GM21447 (cell line): Measurements from ENCODE around the gene VWF.
A peak's percentile ranks its signal among the peaks of the same experiment; 100 is the strongest.
"Not testable (repeated sequence)": the region's sequence is repeated elsewhere in the genome, so short reads cannot be mapped to it uniquely, and the experiment has no call there.

Experiments used
- ATAC-seq: cut with Tn5 transposase; IDR thresholded peaks from one replicate; pipeline ENCODE4 v1.9.1; 2021; ENCODE audit not compliant: unreplicated experiment

The VWF gene

GRCh38 chr12:6124411-6125309 is at the start of gene VWF:
Gene VWF (minus strand): TSS chr12:6124670. CDS start chr12:6123196, 1,474 bp downstream.
- no peak for ATAC-seq

GRCh38 chr12:6172862-6173261 is 48.4 kb upstream of the VWF start:
- ATAC-seq: no peak

GRCh38 chr12:6172086-6172485 is 47.6 kb upstream of the VWF start:
- ATAC-seq: no peak

GRCh38 chr12:6171409-6172015 is 47.0 kb upstream of the VWF start:
- no peak for ATAC-seq

GRCh38 chr12:6167327-6168280 is 43.1 kb upstream of the VWF start:
- ATAC-seq: peak; percentile 82

GRCh38 chr12:6166808-6167207 is 42.3 kb upstream of the VWF start:
- ATAC-seq: no peak

GRCh38 chr12:6165395-6165794 is 40.9 kb upstream of the VWF start:
- ATAC-seq: no peak

- ATAC-seq: no peak
Observed at GRCh38 chr12:6163416-6164060, 39.1 kb upstream of the VWF start.

GRCh38 chr12:6161124-6161882 is 36.8 kb upstream of the VWF start:
- no peak for ATAC-seq

GRCh38 chr12:6160049-6160649 is 35.7 kb upstream of the VWF start:
- ATAC-seq: not testable (repeated sequence)

- not testable (repeated sequence) for ATAC-seq
Observed at GRCh38 chr12:6159166-6160011, 34.9 kb upstream of the VWF start.

- no peak for ATAC-seq
Observed at GRCh38 chr12:6158749-6159148, 34.3 kb upstream of the VWF start.

- ATAC-seq: no peak
Observed at GRCh38 chr12:6158255-6158654, 33.8 kb upstream of the VWF start.

GRCh38 chr12:6157482-6157881 is 33.0 kb upstream of the VWF start:
- ATAC-seq: no peak

GRCh38 chr12:6154730-6155459 is 30.4 kb upstream of the VWF start:
- no peak for ATAC-seq

GRCh38 chr12:6148722-6149121 is 24.3 kb upstream of the VWF start:
- not testable (repeated sequence) for ATAC-seq

- no peak for ATAC-seq
Observed at GRCh38 chr12:6148061-6148460, 23.6 kb upstream of the VWF start.

- no peak for ATAC-seq
Observed at GRCh38 chr12:6146951-6147350, 22.5 kb upstream of the VWF start.
